Measurements from ENCODE around the gene SCFD1.

SCFD1 gene

DNA sequence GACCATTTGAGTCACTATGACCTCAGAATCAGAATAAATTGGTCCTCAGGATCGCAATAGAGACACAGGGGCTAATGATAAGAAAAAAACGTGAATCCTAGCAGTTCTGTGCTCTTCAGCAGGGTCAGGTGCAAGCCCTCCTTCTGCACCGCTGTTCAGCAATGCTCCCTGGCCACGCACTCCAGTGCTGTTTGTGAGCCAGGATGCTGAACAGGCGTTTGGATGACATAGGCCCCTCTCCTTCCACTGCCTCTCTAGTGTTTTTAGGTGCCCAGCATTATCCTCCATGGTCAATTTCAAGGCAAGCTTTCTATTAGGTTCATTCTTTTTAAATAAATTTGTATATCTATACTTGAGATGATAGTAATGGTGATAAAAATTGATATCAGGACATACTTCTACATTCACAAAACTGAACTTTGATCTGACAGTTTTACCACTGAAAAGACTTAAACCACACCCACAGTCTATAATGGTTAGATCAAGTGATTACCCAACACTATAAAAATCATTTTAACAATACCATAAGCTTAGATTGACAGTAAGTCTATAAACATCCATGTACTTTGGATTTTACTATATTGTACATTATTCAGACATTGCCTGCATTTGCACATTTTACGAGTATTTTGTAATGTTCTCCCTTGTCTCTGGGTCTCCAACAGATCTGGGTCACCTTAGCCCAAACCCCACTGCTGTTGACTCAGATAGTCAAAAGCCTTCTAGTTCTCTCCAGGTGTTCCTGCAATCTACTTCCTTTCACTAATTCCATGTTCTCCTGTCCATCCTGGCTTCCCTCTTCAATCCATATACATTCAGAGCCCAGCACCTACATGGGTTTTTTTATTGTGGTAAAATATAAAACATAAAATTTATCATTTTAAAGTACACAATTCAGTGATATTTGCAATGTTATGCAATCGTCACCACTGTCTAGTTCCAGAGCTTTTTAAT, 137.3 kb downstream of the SCFD1 start:
- in situ Hi-C loops (cut with MboI; ENCODE audit: low sequenced_read_pairs, unreplicated experiment) = no loop called here
- DNase-seq (ENCODE audit: low spot score) = no peak
- TF ChIP-seq CTCF (IDR thresholded peaks at IDR 0.05; ENCODE audit: borderline replicate concordance, control extremely low read depth, extremely low read depth, insufficient read depth, missing control alignments) = no peak

DNA sequence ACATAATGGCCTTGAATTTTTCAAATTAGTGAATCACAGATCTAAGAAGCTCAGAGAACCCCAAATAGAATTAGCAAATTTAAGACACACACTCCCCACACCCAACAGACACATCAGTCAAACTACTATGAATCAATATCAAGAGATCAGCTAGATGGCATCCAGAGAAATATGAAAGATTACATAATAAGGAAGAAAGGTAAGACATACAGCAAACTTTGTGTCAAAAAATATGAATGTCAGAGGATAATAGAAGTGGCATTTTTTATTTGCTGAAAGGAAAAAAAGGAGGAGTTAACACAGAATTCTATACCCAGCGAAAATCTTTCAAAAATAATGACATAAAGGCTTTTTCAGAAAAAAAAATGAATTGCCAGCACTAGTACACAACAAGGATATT, 141.8 kb downstream of the SCFD1 start:
- no peak for TF ChIP-seq CTCF (IDR thresholded peaks at IDR 0.05; ENCODE audit: borderline replicate concordance, control extremely low read depth, extremely low read depth, insufficient read depth, missing control alignments)
- DNase-seq (ENCODE audit: low spot score) = no peak
- in situ Hi-C loops (cut with MboI; ENCODE audit: low sequenced_read_pairs, unreplicated experiment) = no loop called here

DNA sequence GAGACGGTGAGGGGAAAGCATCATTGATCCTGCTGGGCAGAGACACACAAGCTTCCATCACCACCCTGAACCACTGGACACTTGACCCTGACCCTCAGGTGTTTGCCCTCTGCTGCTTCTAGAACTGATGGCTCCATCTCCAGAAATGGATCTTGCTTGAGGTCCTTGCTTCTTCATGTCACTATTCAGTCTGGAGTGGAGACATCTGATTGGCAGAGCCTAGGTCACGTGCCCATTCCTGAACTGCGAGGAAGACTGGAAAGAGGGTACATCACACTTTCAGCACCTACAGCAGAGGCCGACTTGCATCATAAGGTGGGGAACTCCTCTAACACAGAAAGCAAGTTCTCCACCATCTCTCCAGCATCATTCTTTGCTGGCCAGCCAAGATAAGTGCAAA, 145.5 kb downstream of the SCFD1 start:
- no peak for DNase-seq (ENCODE audit: low spot score)
- no peak for TF ChIP-seq CTCF (IDR thresholded peaks at IDR 0.05; ENCODE audit: borderline replicate concordance, control extremely low read depth, extremely low read depth, insufficient read depth, missing control alignments)
- in situ Hi-C loops (cut with MboI; ENCODE audit: low sequenced_read_pairs, unreplicated experiment) = no loop called here

GRCh38 chr14:30768791-30769190, 146.7 kb downstream of the SCFD1 start:
- no peak for TF ChIP-seq CTCF (IDR thresholded peaks at IDR 0.05; ENCODE audit: borderline replicate concordance, control extremely low read depth, extremely low read depth, insufficient read depth, missing control alignments)
- no peak for DNase-seq (ENCODE audit: low spot score)
- in situ Hi-C loops (cut with MboI; ENCODE audit: low sequenced_read_pairs, unreplicated experiment) = no loop called here

GRCh38 chr14:30770376-30770775, 148.3 kb downstream of the SCFD1 start:
- TF ChIP-seq CTCF (IDR thresholded peaks at IDR 0.05; ENCODE audit: borderline replicate concordance, control extremely low read depth, extremely low read depth, insufficient read depth, missing control alignments) = no peak
- in situ Hi-C loops (cut with MboI; ENCODE audit: low sequenced_read_pairs, unreplicated experiment) = no loop called here

DNA sequence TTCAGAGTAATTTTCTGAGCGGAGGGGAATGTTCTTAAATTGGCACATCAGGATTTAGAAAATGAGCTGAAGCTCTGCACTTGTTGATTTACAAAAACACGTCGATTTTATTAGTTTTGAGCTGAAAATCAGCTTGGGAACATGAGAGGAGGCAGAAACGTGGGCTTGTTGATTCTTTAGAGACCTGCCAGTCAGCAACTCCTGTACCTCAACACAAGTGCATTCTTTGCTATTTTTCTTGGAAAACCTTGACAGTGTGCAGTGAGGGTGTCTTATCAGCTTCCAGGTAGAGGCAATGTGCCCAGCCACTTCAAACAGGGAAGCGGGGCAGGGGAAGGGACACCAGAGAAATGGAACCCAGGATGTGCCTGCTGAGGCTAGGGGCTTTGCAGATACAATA, 149.5 kb downstream of the SCFD1 start:
- TF ChIP-seq CTCF (IDR thresholded peaks at IDR 0.05; ENCODE audit: borderline replicate concordance, control extremely low read depth, extremely low read depth, insufficient read depth, missing control alignments) = no peak
- DNase-seq (ENCODE audit: low spot score) = no peak
- in situ Hi-C loops (cut with MboI; ENCODE audit: low sequenced_read_pairs, unreplicated experiment) = no loop called here

More at GRCh38 chr14:30770376-30770775, 148.3 kb downstream of the SCFD1 start:
- DNase-seq (ENCODE audit: low spot score) = no peak
